ENCODE data around the gene KRT8. TPM values are rescaled to one million over a fixed set of nuclear protein-coding genes. Genes with fewer than 3 reads are reported as not detected.
A peak's percentile ranks its signal among the peaks of the same experiment; 100 is the strongest.

Gene KRT8
- total and polyA plus RNA-seq, 2 of the 13 experiments (the other 11 are each of a cell fraction or from before 2014, with no cell fraction given), result 498 to 718 TPM

DNA sequence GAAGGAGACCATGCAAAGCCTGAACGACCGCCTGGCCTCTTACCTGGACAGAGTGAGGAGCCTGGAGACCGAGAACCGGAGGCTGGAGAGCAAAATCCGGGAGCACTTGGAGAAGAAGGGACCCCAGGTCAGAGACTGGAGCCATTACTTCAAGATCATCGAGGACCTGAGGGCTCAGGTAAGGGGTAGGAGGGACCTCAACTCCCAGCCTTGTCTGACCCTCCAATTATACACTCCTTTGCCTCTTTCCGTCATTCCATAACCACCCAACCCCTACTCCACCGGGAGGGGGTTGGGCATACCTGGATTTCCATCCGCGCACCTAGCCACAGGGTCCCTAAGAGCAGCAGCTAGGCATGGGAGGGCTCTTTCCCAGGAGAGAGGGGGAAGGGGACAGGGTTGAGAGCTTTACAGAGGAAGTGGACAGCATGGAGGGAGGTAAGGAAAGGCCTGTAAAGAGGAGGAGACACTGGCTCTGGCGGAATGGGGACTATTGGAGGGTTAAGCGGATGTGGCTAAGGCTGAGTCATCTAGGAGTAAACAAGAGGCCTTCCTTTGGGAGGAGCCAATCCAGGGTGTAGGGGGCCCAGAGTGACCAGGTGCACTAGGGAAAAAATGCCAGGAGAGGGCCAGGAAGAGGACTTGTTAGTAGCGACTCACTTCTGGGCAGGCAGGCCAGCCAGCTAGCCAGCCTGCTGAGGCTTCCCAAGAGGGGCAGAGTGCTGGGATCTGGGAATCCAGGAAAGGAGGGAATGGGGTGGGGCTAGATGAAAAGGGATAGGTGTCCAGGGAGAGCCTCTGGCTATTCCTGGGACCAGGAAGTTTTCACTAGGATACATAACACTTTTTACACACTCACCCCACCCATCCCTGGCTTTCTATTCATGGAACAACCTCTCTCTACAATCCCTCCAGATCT, 44.8 kb upstream of the KRT8 start (continued):
- TF ChIP-seq, protein P1, sequence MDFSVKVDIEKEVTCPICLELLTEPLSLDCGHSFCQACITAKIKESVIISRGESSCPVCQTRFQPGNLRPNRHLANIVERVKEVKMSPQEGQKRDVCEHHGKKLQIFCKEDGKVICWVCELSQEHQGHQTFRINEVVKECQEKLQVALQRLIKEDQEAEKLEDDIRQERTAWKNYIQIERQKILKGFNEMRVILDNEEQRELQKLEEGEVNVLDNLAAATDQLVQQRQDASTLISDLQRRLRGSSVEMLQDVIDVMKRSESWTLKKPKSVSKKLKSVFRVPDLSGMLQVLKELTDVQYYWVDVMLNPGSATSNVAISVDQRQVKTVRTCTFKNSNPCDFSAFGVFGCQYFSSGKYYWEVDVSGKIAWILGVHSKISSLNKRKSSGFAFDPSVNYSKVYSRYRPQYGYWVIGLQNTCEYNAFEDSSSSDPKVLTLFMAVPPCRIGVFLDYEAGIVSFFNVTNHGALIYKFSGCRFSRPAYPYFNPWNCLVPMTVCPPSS (IDR thresholded peaks at IDR 0.05), result no peak
- TF ChIP-seq, protein P2, sequence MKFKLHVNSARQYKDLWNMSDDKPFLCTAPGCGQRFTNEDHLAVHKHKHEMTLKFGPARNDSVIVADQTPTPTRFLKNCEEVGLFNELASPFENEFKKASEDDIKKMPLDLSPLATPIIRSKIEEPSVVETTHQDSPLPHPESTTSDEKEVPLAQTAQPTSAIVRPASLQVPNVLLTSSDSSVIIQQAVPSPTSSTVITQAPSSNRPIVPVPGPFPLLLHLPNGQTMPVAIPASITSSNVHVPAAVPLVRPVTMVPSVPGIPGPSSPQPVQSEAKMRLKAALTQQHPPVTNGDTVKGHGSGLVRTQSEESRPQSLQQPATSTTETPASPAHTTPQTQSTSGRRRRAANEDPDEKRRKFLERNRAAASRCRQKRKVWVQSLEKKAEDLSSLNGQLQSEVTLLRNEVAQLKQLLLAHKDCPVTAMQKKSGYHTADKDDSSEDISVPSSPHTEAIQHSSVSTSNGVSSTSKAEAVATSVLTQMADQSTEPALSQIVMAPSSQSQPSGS (CRISPR knock-in tag; IDR thresholded peaks at IDR 0.05), result peak; percentile 72
- TF ChIP-seq, protein P3, sequence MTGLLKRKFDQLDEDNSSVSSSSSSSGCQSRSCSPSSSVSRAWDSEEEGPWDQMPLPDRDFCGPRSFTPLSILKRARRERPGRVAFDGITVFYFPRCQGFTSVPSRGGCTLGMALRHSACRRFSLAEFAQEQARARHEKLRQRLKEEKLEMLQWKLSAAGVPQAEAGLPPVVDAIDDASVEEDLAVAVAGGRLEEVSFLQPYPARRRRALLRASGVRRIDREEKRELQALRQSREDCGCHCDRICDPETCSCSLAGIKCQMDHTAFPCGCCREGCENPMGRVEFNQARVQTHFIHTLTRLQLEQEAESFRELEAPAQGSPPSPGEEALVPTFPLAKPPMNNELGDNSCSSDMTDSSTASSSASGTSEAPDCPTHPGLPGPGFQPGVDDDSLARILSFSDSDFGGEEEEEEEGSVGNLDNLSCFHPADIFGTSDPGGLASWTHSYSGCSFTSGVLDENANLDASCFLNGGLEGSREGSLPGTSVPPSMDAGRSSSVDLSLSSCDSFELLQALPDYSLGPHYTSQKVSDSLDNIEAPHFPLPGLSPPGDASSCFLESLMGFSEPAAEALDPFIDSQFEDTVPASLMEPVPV (CRISPR knock-in tag; IDR thresholded peaks at IDR 0.05), result peak; percentile 85; the same call in 1 of the 2 replicates
- TF ChIP-seq ZNF335 (CRISPR knock-in tag; IDR thresholded peaks at IDR 0.05), result peak; percentile 78; the same call in 1 of the 2 replicates
- TF ChIP-seq CEBPG (CRISPR knock-in tag; IDR thresholded peaks at IDR 0.05), result peak; percentile 41
- peak; percentile 35; the same call in 1 of the 2 replicates for TF ChIP-seq MEIS1 (CRISPR knock-in tag; IDR thresholded peaks at IDR 0.05; ENCODE audit: borderline replicate concordance)
- TF ChIP-seq, protein P4, sequence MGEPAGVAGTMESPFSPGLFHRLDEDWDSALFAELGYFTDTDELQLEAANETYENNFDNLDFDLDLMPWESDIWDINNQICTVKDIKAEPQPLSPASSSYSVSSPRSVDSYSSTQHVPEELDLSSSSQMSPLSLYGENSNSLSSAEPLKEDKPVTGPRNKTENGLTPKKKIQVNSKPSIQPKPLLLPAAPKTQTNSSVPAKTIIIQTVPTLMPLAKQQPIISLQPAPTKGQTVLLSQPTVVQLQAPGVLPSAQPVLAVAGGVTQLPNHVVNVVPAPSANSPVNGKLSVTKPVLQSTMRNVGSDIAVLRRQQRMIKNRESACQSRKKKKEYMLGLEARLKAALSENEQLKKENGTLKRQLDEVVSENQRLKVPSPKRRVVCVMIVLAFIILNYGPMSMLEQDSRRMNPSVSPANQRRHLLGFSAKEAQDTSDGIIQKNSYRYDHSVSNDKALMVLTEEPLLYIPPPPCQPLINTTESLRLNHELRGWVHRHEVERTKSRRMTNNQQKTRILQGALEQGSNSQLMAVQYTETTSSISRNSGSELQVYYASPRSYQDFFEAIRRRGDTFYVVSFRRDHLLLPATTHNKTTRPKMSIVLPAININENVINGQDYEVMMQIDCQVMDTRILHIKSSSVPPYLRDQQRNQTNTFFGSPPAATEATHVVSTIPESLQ (CRISPR knock-in tag; conservative IDR thresholded peaks at IDR 0.05), result no peak; the same call in 1 of the 2 replicates
- peak; percentile 79; the same call in 1 of the 2 replicates for TF ChIP-seq ARNTL (CRISPR knock-in tag; IDR thresholded peaks at IDR 0.05)
- TF ChIP-seq, protein P5, sequence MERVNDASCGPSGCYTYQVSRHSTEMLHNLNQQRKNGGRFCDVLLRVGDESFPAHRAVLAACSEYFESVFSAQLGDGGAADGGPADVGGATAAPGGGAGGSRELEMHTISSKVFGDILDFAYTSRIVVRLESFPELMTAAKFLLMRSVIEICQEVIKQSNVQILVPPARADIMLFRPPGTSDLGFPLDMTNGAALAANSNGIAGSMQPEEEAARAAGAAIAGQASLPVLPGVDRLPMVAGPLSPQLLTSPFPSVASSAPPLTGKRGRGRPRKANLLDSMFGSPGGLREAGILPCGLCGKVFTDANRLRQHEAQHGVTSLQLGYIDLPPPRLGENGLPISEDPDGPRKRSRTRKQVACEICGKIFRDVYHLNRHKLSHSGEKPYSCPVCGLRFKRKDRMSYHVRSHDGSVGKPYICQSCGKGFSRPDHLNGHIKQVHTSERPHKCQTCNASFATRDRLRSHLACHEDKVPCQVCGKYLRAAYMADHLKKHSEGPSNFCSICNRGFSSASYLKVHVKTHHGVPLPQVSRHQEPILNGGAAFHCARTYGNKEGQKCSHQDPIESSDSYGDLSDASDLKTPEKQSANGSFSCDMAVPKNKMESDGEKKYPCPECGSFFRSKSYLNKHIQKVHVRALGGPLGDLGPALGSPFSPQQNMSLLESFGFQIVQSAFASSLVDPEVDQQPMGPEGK (CRISPR knock-in tag; IDR thresholded peaks at IDR 0.05), result peak; percentile 63
- TF ChIP-seq KMT2B (CRISPR knock-in tag; IDR thresholded peaks at IDR 0.05), result peak; percentile 66; the same call in 1 of the 2 replicates
- 0 out of 2 replicates have a peak, but pooled peaks have one; percentile 52 for TF ChIP-seq ZNF337 (CRISPR knock-in tag; IDR thresholded peaks at IDR 0.05; ENCODE audit: borderline replicate concordance, low read depth)
- TF ChIP-seq, protein P6, sequence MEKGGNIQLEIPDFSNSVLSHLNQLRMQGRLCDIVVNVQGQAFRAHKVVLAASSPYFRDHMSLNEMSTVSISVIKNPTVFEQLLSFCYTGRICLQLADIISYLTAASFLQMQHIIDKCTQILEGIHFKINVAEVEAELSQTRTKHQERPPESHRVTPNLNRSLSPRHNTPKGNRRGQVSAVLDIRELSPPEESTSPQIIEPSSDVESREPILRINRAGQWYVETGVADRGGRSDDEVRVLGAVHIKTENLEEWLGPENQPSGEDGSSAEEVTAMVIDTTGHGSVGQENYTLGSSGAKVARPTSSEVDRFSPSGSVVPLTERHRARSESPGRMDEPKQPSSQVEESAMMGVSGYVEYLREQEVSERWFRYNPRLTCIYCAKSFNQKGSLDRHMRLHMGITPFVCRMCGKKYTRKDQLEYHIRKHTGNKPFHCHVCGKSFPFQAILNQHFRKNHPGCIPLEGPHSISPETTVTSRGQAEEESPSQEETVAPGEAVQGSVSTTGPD (CRISPR knock-in tag; IDR thresholded peaks at IDR 0.05), result no peak
- peak; percentile 70; the same call in 1 of the 2 replicates for TF ChIP-seq HMG20A (CRISPR knock-in tag; IDR thresholded peaks at IDR 0.05; ENCODE audit: borderline replicate concordance)
- TF ChIP-seq ZNF616 (CRISPR knock-in tag; IDR thresholded peaks at IDR 0.05; ENCODE audit: low read depth), result 0 out of 2 replicates have a peak, but pooled peaks have one; percentile 46
- TF ChIP-seq, protein P7, sequence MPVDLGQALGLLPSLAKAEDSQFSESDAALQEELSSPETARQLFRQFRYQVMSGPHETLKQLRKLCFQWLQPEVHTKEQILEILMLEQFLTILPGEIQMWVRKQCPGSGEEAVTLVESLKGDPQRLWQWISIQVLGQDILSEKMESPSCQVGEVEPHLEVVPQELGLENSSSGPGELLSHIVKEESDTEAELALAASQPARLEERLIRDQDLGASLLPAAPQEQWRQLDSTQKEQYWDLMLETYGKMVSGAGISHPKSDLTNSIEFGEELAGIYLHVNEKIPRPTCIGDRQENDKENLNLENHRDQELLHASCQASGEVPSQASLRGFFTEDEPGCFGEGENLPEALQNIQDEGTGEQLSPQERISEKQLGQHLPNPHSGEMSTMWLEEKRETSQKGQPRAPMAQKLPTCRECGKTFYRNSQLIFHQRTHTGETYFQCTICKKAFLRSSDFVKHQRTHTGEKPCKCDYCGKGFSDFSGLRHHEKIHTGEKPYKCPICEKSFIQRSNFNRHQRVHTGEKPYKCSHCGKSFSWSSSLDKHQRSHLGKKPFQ (CRISPR knock-in tag; IDR thresholded peaks at IDR 0.05; ENCODE audit: insufficient replicate concordance), result peak; percentile 57
